Body of pancreas (tissue), 4 donors: ENCODE results near the gene ISCA2.

Experiments
- POLR2A ChIP-seq, 3 donors: fragments of 450-650 bp; IDR thresholded peaks; one replicate each; pipeline ENCODE4 v1.6.1; 2016; ENCODE audit warnings: antibody characterized with exemption in 3 of 3, mild to moderate bottlenecking in 2 of 3
- TF ChIP-seq, protein P1 (sequence below), 7 experiments: fragments of 450-650 bp in 4 of 7; fragments of 200-600 bp in 3 of 7; sonication (generic) in 3 of 7; IDR thresholded peaks; one replicate each; pipeline ENCODE4 v1.5.1; 2016 to 2019; ENCODE audit warnings: antibody characterized with exemption in 7 of 7

DNA sequence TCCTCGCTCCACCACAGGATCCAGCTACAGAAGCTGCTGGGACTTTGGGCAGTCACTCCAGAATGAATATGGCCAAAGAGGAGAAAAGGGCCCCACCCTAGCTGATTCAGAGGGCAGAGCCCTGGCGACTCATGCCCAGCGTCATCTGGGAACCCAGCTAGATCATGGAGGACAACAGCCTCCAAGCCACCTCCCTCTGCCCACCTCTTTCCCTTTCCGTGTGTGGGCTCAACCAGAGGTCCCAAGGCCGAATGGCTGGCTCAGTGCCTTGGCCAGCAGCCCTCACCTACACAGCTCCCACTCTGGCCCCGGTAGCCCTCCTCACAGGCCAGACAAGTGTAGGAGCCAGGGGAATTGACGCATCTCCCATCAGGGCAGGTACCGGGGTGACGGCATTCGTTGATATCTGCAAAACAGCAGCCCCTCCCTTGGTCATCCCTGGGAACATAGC is 17.4 kb downstream of the ISCA2 start:
- TF ChIP-seq, protein P1, sequence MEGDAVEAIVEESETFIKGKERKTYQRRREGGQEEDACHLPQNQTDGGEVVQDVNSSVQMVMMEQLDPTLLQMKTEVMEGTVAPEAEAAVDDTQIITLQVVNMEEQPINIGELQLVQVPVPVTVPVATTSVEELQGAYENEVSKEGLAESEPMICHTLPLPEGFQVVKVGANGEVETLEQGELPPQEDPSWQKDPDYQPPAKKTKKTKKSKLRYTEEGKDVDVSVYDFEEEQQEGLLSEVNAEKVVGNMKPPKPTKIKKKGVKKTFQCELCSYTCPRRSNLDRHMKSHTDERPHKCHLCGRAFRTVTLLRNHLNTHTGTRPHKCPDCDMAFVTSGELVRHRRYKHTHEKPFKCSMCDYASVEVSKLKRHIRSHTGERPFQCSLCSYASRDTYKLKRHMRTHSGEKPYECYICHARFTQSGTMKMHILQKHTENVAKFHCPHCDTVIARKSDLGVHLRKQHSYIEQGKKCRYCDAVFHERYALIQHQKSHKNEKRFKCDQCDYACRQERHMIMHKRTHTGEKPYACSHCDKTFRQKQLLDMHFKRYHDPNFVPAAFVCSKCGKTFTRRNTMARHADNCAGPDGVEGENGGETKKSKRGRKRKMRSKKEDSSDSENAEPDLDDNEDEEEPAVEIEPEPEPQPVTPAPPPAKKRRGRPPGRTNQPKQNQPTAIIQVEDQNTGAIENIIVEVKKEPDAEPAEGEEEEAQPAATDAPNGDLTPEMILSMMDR (IDR thresholded peaks at IDR 0.05): no peak
- TF ChIP-seq POLR2A (IDR thresholded peaks at IDR 0.05): no peak
